RWPE2 (cell line): ENCODE measurements around the gene GORASP1.

Experiments
- ATAC-seq: fragments of 200-7000 bp; cut with Tn5 transposase; 3 replicates; pipeline ENCODE4 v1.9.1; 2021; ENCODE audit warnings: low read depth
- DNase-seq: peaks from one replicate; pipeline ENCODE4 v3.0.0-alpha.2; 2020; ENCODE audit warnings: low spot score
- H3K27ac ChIP-seq: fragments of 450-650 bp; 2 replicates; pipeline ENCODE4 v1.5.1; 2017; ENCODE audit warnings: mild to moderate bottlenecking; ENCODE audit not compliant: poor library complexity, severe bottlenecking
- H3K27me3 ChIP-seq: fragments of 250-450 bp; sonication (Bioruptor Pico); 2 replicates; pipeline ENCODE4 v1.5.1; 2021; ENCODE audit warnings: mild to moderate bottlenecking, moderate library complexity; ENCODE audit not compliant: insufficient read depth, poor library complexity, severe bottlenecking
- H3K36me3 ChIP-seq: fragments of 250-450 bp; sonication (Bioruptor Pico); 2 replicates; pipeline ENCODE4 v1.5.1; 2020; ENCODE audit warnings: low read depth, mild to moderate bottlenecking, moderate library complexity
- H3K4me1 ChIP-seq: fragments of 250-450 bp; sonication (Bioruptor Pico); 2 replicates; pipeline ENCODE4 v1.5.1; 2021; ENCODE audit warnings: mild to moderate bottlenecking, moderate library complexity; ENCODE audit not compliant: insufficient read depth, poor library complexity, severe bottlenecking
- H3K4me3 ChIP-seq: fragments of 250-450 bp; sonication (Bioruptor Pico); 2 replicates; pipeline ENCODE4 v1.5.1; 2021; ENCODE audit warnings: mild to moderate bottlenecking, moderate library complexity; ENCODE audit not compliant: severe bottlenecking
- H3K9me3 ChIP-seq: fragments of 250-450 bp; sonication (Bioruptor Pico); 2 replicates; pipeline ENCODE4 v1.5.1; 2021; ENCODE audit warnings: mild to moderate bottlenecking, moderate library complexity; ENCODE audit not compliant: severe bottlenecking
- TF ChIP-seq, protein P1 (sequence below): fragments of 450-650 bp; IDR thresholded peaks from one replicate; pipeline ENCODE4 v1.5.1; 2017; ENCODE audit warnings: mild to moderate bottlenecking, moderate library complexity; ENCODE audit not compliant: poor library complexity, severe bottlenecking

Gene GORASP1

DNA sequence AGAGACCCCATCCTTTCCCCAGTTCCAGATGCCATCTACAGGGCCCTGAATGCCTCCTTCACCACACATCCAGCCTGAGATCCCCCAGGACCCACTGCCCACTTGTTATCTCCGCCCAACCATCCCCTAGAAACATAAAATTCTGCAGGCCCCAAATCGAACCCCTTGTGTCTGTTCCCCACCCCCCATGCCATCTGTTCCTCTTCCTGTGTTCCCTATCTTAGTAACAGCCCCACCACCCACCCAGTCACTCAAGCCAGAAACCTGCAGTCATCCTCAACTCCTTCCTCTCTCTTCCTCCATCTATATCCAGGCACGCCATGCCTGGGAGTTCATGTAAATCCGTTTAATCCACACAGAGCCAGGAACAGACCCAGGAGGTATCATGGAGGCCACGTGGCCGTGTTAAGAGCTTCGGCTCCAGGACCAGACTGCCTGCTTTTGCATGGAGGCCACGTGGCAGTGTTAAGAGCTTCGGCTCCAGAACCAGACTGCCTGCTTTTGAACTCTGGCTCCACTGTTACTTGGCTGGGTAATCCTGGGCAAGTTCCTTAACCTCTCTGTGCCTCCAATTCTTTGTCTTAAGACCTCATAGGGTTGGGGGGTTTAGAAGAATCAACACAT lies 41.1 kb upstream of the GORASP1 start:
- Histone ChIP-seq H3K27ac (peak overlapping the region; percentile 98), H3K4me1 (peaks cover 61% of the 10 kb centered on the region), H3K9me3 (no peaks in the 10 kb centered on the region), H3K36me3 (peaks cover 28% of the 10 kb centered on the region), H3K27me3 (no peaks in the 10 kb centered on the region), H3K4me3 (no peak overlapping the region)
- ATAC-seq (no peak), DNase-seq (no peak)
- TF ChIP-seq, protein P1, sequence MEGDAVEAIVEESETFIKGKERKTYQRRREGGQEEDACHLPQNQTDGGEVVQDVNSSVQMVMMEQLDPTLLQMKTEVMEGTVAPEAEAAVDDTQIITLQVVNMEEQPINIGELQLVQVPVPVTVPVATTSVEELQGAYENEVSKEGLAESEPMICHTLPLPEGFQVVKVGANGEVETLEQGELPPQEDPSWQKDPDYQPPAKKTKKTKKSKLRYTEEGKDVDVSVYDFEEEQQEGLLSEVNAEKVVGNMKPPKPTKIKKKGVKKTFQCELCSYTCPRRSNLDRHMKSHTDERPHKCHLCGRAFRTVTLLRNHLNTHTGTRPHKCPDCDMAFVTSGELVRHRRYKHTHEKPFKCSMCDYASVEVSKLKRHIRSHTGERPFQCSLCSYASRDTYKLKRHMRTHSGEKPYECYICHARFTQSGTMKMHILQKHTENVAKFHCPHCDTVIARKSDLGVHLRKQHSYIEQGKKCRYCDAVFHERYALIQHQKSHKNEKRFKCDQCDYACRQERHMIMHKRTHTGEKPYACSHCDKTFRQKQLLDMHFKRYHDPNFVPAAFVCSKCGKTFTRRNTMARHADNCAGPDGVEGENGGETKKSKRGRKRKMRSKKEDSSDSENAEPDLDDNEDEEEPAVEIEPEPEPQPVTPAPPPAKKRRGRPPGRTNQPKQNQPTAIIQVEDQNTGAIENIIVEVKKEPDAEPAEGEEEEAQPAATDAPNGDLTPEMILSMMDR = no peak

DNA sequence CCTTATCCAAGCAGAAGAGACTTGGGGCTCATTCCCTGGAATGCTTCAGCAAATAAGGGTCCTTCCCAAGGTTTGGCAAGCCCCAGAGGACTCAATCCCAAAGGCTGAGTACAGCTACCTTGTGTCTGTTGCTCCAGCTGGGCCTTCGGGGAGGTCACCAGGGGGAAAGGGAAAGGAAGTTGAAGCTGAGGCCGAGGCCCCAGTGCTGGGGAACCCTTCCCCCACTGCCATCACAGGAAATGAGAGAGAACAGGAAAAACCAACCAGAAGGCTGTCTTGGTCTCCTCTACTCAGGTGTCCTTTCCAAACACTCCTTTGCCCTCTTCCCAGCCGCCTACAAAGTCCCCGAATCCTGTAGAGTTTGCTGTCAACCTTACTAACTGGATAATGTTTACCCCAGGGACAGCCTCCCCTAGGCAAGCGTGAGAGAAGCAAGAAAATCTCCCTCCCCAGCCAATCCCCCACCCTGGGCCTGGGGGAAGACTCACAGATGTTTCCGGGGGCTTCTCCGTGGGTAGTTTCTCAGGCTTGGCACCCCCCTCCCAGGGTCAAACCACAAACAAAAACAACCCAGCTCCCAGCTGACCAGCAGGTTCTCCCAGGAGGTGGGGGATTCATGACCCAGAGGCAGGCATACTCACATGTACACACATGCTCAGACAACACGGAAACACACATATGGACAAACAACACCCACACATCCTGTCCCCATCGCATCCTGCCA lies 40.4 kb upstream of the GORASP1 start:
- no peak overlapping the region for H3K4me3 ChIP-seq
- H3K27me3 ChIP-seq = no peaks in the 10 kb centered on the region
- H3K36me3 ChIP-seq = peaks cover 35% of the 10 kb centered on the region
- peaks cover 61% of the 10 kb centered on the region for H3K4me1 ChIP-seq
- ATAC-seq = no peak
- peak overlapping the region; percentile 98 for H3K27ac ChIP-seq
- DNase-seq = no peak
- TF ChIP-seq, protein P1 = no peak
- no peaks in the 10 kb centered on the region for H3K9me3 ChIP-seq

DNA sequence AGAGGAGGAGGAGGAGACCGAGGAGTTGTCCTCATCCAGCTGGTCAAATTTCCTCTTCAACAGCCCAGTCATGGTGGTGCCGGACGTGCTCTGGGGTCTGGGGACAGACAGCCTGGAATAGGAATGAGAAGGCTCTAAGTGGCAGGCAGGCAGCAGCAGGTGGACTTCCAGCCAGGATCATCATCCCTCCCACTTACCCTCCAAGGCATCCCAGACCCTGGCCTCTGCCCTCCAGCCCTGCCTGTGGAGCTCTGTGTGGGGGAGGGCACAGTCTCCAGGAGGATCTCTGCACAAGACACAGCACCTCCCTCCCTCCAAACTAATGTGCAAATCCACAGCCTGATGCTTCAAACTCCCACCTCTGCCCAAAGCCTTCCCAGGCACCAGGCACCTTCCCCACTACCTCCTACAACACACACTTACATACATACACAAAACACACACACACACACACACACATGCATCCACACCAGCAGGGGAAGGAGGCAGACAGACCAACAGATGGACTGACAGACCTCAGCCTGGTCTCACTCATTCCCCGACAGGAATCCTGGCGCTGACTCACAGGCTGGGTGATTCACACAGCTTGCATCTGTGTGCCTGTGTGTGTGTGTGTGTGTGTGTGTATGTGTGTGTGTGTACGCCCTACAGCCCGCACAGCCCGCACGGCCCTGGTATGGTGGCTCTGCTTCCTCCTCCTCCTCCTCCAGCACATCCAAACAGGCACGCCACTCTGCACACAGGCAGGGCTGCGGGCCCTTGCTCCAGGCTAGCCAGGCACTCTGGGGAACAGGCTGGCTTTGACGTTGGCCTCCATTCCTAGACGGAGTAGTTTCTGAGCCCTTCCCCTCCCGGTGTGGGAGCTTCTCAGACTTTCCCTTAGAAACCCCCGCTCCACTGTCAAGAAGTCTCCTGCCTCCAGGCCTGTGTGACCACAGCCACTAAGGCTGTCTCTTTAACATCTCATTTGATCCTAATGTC lies 39.5 kb upstream of the GORASP1 start:
- Histone ChIP-seq H3K4me1 (peaks cover 69% of the 10 kb centered on the region), H3K4me3 (no peak overlapping the region), H3K27me3 (no peaks in the 10 kb centered on the region), H3K9me3 (no peaks in the 10 kb centered on the region), H3K36me3 (peaks cover 44% of the 10 kb centered on the region), H3K27ac (peak overlapping the region; percentile 98)
- TF ChIP-seq, protein P1 = no peak
- ATAC-seq = peak; percentile 64
- DNase-seq = peak; percentile 95

DNA sequence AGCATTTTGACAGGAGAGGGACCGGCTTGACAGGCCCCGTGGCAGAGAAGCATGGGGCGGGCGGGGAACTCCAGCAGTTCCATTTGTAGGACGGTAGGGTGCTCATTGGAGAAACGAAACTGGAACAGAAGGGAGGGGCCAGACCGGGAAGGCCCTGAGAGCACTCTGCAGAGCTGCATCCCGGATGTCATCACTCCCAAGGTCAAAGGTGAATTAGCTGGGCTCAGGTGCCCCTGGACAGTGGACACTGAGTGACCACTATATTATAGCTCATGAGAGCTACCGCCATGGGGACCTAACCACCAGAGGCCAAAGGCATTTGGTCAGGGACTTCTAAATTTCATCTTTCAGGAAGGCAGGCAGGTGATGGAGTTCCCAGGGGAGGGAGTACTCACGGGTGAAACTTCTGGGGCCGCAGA lies 38.7 kb upstream of the GORASP1 start:
- peak overlapping the region; percentile 98 for H3K27ac ChIP-seq
- peaks cover 46% of the 10 kb centered on the region for H3K36me3 ChIP-seq
- no peaks in the 10 kb centered on the region for H3K27me3 ChIP-seq
- H3K9me3 ChIP-seq = no peaks in the 10 kb centered on the region
- TF ChIP-seq, protein P1 = no peak
- peaks cover 69% of the 10 kb centered on the region for H3K4me1 ChIP-seq
- no peak for ATAC-seq
- DNase-seq = no peak
- no peak overlapping the region for H3K4me3 ChIP-seq
